PFSK-1 (cell line): Measurements from ENCODE around the gene ANKHD1.

Source experiments
- POLR2AphosphoS5 ChIP-seq: IDR thresholded peaks from 2 replicates; pipeline ENCODE4 v1.6.1; 2012; ENCODE audit warnings: low read depth, mild to moderate bottlenecking, control low read depth, low read length, moderate library complexity
- REST ChIP-seq, 2 experiments: IDR thresholded peaks; 2 replicates each; pipeline versions ENCODE4 v1.6.1 to v1.8.0; 2011 to 2012; ENCODE audit warnings: low read depth in 2 of 2, low read length in 2 of 2, control low read depth in 1 of 2, inconsistent platforms in 1 of 2, mild to moderate bottlenecking in 1 of 2, moderate library complexity in 1 of 2; ENCODE audit not compliant: insufficient read depth in 1 of 2
- TAF1 ChIP-seq: IDR thresholded peaks from 2 replicates; pipeline ENCODE4 v1.6.1; 2012; ENCODE audit warnings: low read length, control low read depth, borderline replicate concordance; ENCODE audit not compliant: insufficient read depth

DNA sequence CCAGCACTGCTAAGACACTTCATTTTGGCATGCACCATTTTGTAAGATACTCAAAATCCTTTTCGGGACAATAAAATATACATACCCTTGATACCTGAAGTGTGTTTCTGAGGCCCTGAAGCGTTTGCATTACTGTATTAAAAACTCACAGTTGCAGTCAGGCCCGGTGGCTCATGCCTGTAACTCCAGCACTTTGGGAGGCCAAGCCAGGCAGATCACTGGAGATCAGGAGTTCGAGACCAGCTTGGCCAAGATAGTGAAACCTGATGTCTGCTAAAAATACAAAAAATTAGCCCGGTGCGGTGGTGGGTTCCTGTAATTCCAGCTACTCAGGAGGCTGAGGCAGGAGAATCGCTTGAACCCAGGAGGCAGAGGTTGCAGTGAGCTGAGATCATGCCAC, 143.4 kb downstream of the ANKHD1 start:
- no peak for TF ChIP-seq POLR2AphosphoS5
- no peak for TF ChIP-seq TAF1
- TF ChIP-seq REST (IDR thresholded peaks at IDR 0.05; ENCODE audit: insufficient read depth in 1 of 2, low read depth in 2 of 2, low read length in 2 of 2) = no peak
